A673 (cell line): Measurements from ENCODE around the gene SSTR5. TPM values are rescaled to one million over a fixed set of nuclear protein-coding genes. Genes with fewer than 3 reads are reported as not detected.

Experiments
- BruUV-seq: library from RNA; stranded (reverse); fragments of 400-500 nt; replicated peaks from 2 replicates; lab custom pipeline; 2021; lab: Mats Ljungman, UMichigan
- CTCF ChIA-PET: fragments of 300-600 bp; sonication (Branson Sonifier 250); formaldehyde crosslinking; loops from one replicate; lab custom pipeline; 2022; ENCODE audit warnings: antibody characterized with exemption; lab: Charles Lee
- POLR2A ChIA-PET: fragments of 300-600 bp; sonication (Branson Sonifier 250); formaldehyde crosslinking; loops from one replicate; lab custom pipeline; 2022; ENCODE audit warnings: antibody characterized with exemption; ENCODE audit not compliant: low non-redundant PET; lab: Charles Lee
- DNase-seq: peaks from one replicate; pipeline ENCODE4 v3.0.0-alpha.2; 2015; ENCODE audit warnings: low spot score
- H3K27ac ChIP-seq: fragments of 200-600 bp; sonication (generic); 2 replicates; pipeline ENCODE4 v1.5.1; 2016; ENCODE audit warnings: mixed run types, low read depth, mild to moderate bottlenecking, mixed read lengths, antibody characterized with exemption, low read length; ENCODE audit not compliant: poor library complexity, severe bottlenecking
- H3K27me3 ChIP-seq: fragments of 200-600 bp; sonication (generic); replicated peaks from 2 replicates; pipeline ENCODE4 v1.6.1; 2017; ENCODE audit warnings: mixed run types, low read depth, mild to moderate bottlenecking, mixed read lengths, antibody characterized with exemption, low read length; ENCODE audit not compliant: insufficient read depth, poor library complexity
- H3K36me3 ChIP-seq: fragments of 200-600 bp; sonication (generic); 2 replicates; pipeline ENCODE4 v1.6.1; 2016; ENCODE audit warnings: mixed run types, mild to moderate bottlenecking, mixed read lengths, antibody characterized with exemption, low read length; ENCODE audit not compliant: insufficient read depth, poor library complexity, severe bottlenecking
- H3K4me1 ChIP-seq: fragments of 200-600 bp; sonication (generic); 2 replicates; pipeline ENCODE4 v1.6.1; 2017; ENCODE audit warnings: mixed run types, mild to moderate bottlenecking, mixed read lengths, antibody characterized with exemption, low read length; ENCODE audit not compliant: insufficient read depth, poor library complexity, severe bottlenecking
- H3K4me3 ChIP-seq: fragments of 200-600 bp; sonication (generic); 2 replicates; pipeline ENCODE4 v1.5.1; 2016; ENCODE audit warnings: low read depth, mixed run types, mild to moderate bottlenecking, mixed read lengths, low read length; ENCODE audit not compliant: poor library complexity, severe bottlenecking
- H3K9me3 ChIP-seq: fragments of 200-600 bp; sonication (generic); 2 replicates; pipeline ENCODE4 v1.6.1; 2016; ENCODE audit warnings: mixed run types, low read depth, mild to moderate bottlenecking, mixed read lengths, antibody characterized with exemption, low read length; ENCODE audit not compliant: poor library complexity, severe bottlenecking
- CTCF ChIP-seq: fragments of 300-800, 200-600 bp; sonication (generic); conservative IDR thresholded peaks from 2 replicates; pipeline ENCODE4 v1.5.1; 2017; ENCODE audit warnings: low read depth, mild to moderate bottlenecking, antibody characterized with exemption, low read length, moderate library complexity, mixed read lengths
- EZH2 ChIP-seq: fragments of 200-600 bp; sonication (generic); IDR thresholded peaks from 2 replicates; pipeline ENCODE4 v1.6.1; 2017; ENCODE audit warnings: borderline replicate concordance, low read depth, mild to moderate bottlenecking, mixed read lengths, antibody characterized with exemption, low read length; ENCODE audit not compliant: poor library complexity, severe bottlenecking
- intact Hi-C: fragments of 100-400 bp; cut with micrococcal nuclease; formaldehyde crosslinking; loops from one replicate; pipeline ENCODE4 v1.10.0; 2022; ENCODE audit not compliant: unreplicated experiment
- total RNA-seq: library from RNA; stranded (reverse); gene quantifications from 2 replicates; pipeline ENCODE4 v1.2.3, GENCODE V29; 2021

Gene SSTR5
- total RNA-seq, 1 experiment from 2014 or later: not detected

GRCh38 chr16:1113489-1113888 is 40.9 kb downstream of the SSTR5 start:
- POLR2A ChIA-PET: no interaction called here
- intact Hi-C loops: no loop called here
- Histone ChIP-seq H3K4me1 (no peaks in the 10 kb centered on the region), H3K27ac (no peak overlapping the region), H3K9me3 (no peaks in the 10 kb centered on the region), H3K27me3 (no peaks in the 10 kb centered on the region), H3K36me3 (no peaks in the 10 kb centered on the region), H3K4me3 (no peak overlapping the region)
- BruUV-seq: no TSS peak
- no peak for TF ChIP-seq EZH2
- no peak for TF ChIP-seq CTCF
- no peak for DNase-seq
- CTCF ChIA-PET: no interaction called here

- Histone ChIP-seq H3K4me1 (no peaks in the 10 kb centered on the region), H3K36me3 (no peaks in the 10 kb centered on the region), H3K9me3 (no peaks in the 10 kb centered on the region), H3K27ac (no peak overlapping the region), H3K27me3 (no peaks in the 10 kb centered on the region), H3K4me3 (no peak overlapping the region)
- BruUV-seq: no TSS peak
- CTCF ChIA-PET: no interaction called here
- TF ChIP-seq CTCF (no peak), EZH2 (no peak)
- no peak for DNase-seq
- intact Hi-C loops: no loop called here
- POLR2A ChIA-PET: no interaction called here
These were observed 41.5 kb downstream of the SSTR5 start for GRCh38 chr16:1113889-1114526.

GRCh38 chr16:1116693-1117077 is 44.1 kb downstream of the SSTR5 start:
- ChIA-PET POLR2A (no interaction called here), CTCF (no interaction called here)
- Histone ChIP-seq H3K27me3 (no peaks in the 10 kb centered on the region), H3K36me3 (no peaks in the 10 kb centered on the region), H3K4me3 (no peak overlapping the region), H3K27ac (no peak overlapping the region), H3K9me3 (no peaks in the 10 kb centered on the region), H3K4me1 (no peaks in the 10 kb centered on the region)
- DNase-seq: no peak
- no TSS peak for BruUV-seq
- intact Hi-C loops: no loop called here
- TF ChIP-seq EZH2 (no peak), CTCF (no peak)
